Measurements from ENCODE around the gene SPON2.
"Not testable (repeated sequence)": the region's sequence is repeated elsewhere in the genome, so short reads cannot be mapped to it uniquely, and the experiment has no call there.

SPON2 gene

GRCh38 chr4:1152290-1152689 lies 20.1 kb downstream of the SPON2 start:
- DNase-seq: no peak

GRCh38 chr4:1151541-1151940 lies 20.8 kb downstream of the SPON2 start:
- no peak for DNase-seq

- no peak for DNase-seq
Observed at GRCh38 chr4:1150875-1151274, 21.5 kb downstream of the SPON2 start.

- no peak for DNase-seq
Observed at GRCh38 chr4:1139860-1140259, 32.5 kb downstream of the SPON2 start.

GRCh38 chr4:1137850-1138249 lies 34.5 kb downstream of the SPON2 start:
- no peak for DNase-seq

- no peak for DNase-seq
Observed at GRCh38 chr4:1137063-1137776, 35.2 kb downstream of the SPON2 start.

GRCh38 chr4:1136048-1136447 lies 36.3 kb downstream of the SPON2 start:
- no peak for DNase-seq

- DNase-seq: no peak
Observed at GRCh38 chr4:1133033-1133432, 39.4 kb downstream of the SPON2 start.

GRCh38 chr4:1130316-1131186 lies 41.8 kb downstream of the SPON2 start:
- peak in 45 of 51 donors; percentile 5 to 83 (median 29) for DNase-seq

- DNase-seq: no peak
Observed at GRCh38 chr4:1126506-1126905, 45.9 kb downstream of the SPON2 start.

GRCh38 chr4:1125466-1125865 lies 46.9 kb downstream of the SPON2 start:
- not testable (repeated sequence) for DNase-seq

GRCh38 chr4:1124818-1125217 lies 47.6 kb downstream of the SPON2 start:
- no peak for DNase-seq

GRCh38 chr4:1122505-1122904 lies 49.9 kb downstream of the SPON2 start:
- no peak for DNase-seq

All from hypothalamus (tissue), 51 donors.